OCI-LY7 (cell line): Measurements from ENCODE around the gene FBLN5. TPM values are rescaled to one million over a fixed set of nuclear protein-coding genes. Genes with fewer than 3 reads are reported as not detected.

Experiments
- BruUV-seq: library from RNA; stranded (reverse); fragments of 400-500 nt; replicated peaks from 2 replicates; lab custom pipeline; 2021; lab: Mats Ljungman, UMichigan
- CTCF ChIA-PET: fragments of 300-600 bp; sonication (Branson Sonifier 250); formaldehyde crosslinking; loops from one replicate; lab custom pipeline; 2022; ENCODE audit warnings: antibody characterized with exemption; ENCODE audit not compliant: unreplicated experiment; lab: Charles Lee
- POLR2A ChIA-PET: fragments of 300-600 bp; sonication (Branson Sonifier 250); formaldehyde crosslinking; loops from one replicate; lab custom pipeline; 2022; ENCODE audit warnings: antibody characterized with exemption; lab: Charles Lee
- DNase-seq: peaks from one replicate; pipeline ENCODE4 v3.0.0-alpha.2; 2015; ENCODE audit warnings: low spot score
- H2AFZ ChIP-seq: fragments of 200-600 bp; sonication (generic), shearing (Covaris generic); 2 replicates; pipeline ENCODE4 v1.6.1; 2014; ENCODE audit warnings: mild to moderate bottlenecking, antibody characterized with exemption, low read length, moderate library complexity
- H3K27ac ChIP-seq: fragments of 200-600 bp; sonication (generic); 2 replicates; pipeline ENCODE4 v1.5.1; 2014; ENCODE audit warnings: mixed run types, low read depth, mild to moderate bottlenecking, moderate library complexity, low read length, inconsistent platforms; ENCODE audit not compliant: poor library complexity, severe bottlenecking
- H3K36me3 ChIP-seq: fragments of 200-600 bp; sonication (generic); 2 replicates; pipeline ENCODE4 v1.6.1; 2014; ENCODE audit warnings: mild to moderate bottlenecking, antibody characterized with exemption, low read length, moderate library complexity, mixed read lengths; ENCODE audit not compliant: insufficient read depth
- H3K4me1 ChIP-seq: fragments of 200-600 bp; sonication (generic); 2 replicates; pipeline ENCODE4 v1.5.1; 2014; ENCODE audit warnings: mild to moderate bottlenecking, low read length; ENCODE audit not compliant: insufficient read depth, poor library complexity, severe bottlenecking
- H3K4me2 ChIP-seq: fragments of 200-600 bp; sonication (generic); 2 replicates; pipeline ENCODE4 v1.6.1; 2014; ENCODE audit warnings: mild to moderate bottlenecking, low read length
- H3K4me3 ChIP-seq: fragments of 200-600 bp; sonication (generic); 2 replicates; pipeline ENCODE4 v1.5.1; 2014; ENCODE audit warnings: mild to moderate bottlenecking, low read depth, low read length; ENCODE audit not compliant: poor library complexity, severe bottlenecking
- H3K79me2 ChIP-seq: fragments of 200-600 bp; sonication (generic); 2 replicates; pipeline ENCODE4 v1.6.1; 2016; ENCODE audit warnings: low read depth, mild to moderate bottlenecking, low read length, moderate library complexity, mixed read lengths; ENCODE audit not compliant: insufficient read depth
- H3K9me2 ChIP-seq: fragments of 200-600 bp; sonication (generic); 2 replicates; pipeline ENCODE4 v1.6.1; 2016; ENCODE audit warnings: mild to moderate bottlenecking, low read length, mixed read lengths; ENCODE audit not compliant: insufficient read depth
- H3K9me3 ChIP-seq: fragments of 200-600 bp; sonication (generic); 2 replicates; pipeline ENCODE4 v1.6.1; 2014; ENCODE audit warnings: mild to moderate bottlenecking, mixed run types, low read length, mixed read lengths
- H4K20me1 ChIP-seq: fragments of 200-600 bp; sonication (generic); 2 replicates; pipeline ENCODE4 v1.6.1; 2014; ENCODE audit warnings: mild to moderate bottlenecking, antibody characterized with exemption, low read length, moderate library complexity, mixed read lengths; ENCODE audit not compliant: insufficient read depth
- EZH2phosphoT487 ChIP-seq: fragments of 200-600 bp; sonication (generic); IDR thresholded peaks from 2 replicates; pipeline ENCODE4 v1.6.1; 2018; ENCODE audit warnings: low read depth, borderline replicate concordance, mild to moderate bottlenecking, mixed run types, antibody characterized with exemption, low read length, moderate library complexity, mixed read lengths
- intact Hi-C: fragments of 100-400 bp; cut with micrococcal nuclease; formaldehyde crosslinking; loops from one replicate; pipeline ENCODE4 v1.10.0; 2022; ENCODE audit not compliant: unreplicated experiment
- total RNA-seq, 2 experiments: library from RNA; depleted of rRNA in 1 of 2; stranded (reverse); fragments of >200 nt in 1 of 2; shearing (Covaris generic) in 1 of 2; gene quantifications; 2 replicates each; pipeline ENCODE4 v1.2.3, GENCODE V29; 2014 to 2022
- TF ChIP-seq, protein P1 (sequence below): fragments of 200-600 bp; sonication (generic); conservative IDR thresholded peaks from 2 replicates; pipeline ENCODE4 v1.5.1; 2014; ENCODE audit warnings: mild to moderate bottlenecking, antibody characterized with exemption, low read length, moderate library complexity, mixed read lengths

The FBLN5 gene
- total RNA-seq, 2 experiments from 2014 or later: 0.91 to 2.3 TPM

DNA sequence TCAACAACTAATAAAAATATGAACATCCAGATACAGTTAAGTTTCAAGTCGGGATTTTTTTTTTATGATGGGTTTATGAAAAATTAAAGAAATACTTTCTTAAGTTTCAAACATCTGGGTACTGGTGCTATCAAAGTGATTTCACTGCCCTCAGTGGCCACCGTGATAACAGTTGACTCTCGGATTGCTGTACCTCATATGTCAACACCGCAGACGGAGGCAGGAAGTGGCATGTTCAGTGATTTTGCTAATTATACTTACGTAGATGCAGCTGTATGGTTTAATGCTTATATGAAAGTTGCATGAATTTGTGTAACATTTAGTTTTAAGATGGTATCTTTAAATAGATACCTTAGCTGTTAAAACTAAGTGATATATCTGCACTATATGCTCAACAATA, 20.8 kb upstream of the FBLN5 start:
- no peaks in the 10 kb centered on the region for H3K4me1 ChIP-seq
- ChIA-PET CTCF (no interaction called here), POLR2A (no interaction called here)
- DNase-seq: no peak
- H3K79me2 ChIP-seq: no peaks in the 10 kb centered on the region
- H3K36me3 ChIP-seq: peaks cover 59% of the 10 kb centered on the region
- BruUV-seq: no TSS peak
- 0 out of 2 replicates have a peak, but pooled peaks cover 3% of the 10 kb centered on the region for H3K9me2 ChIP-seq
- intact Hi-C loops: no loop called here
- H4K20me1 ChIP-seq: no peaks in the 10 kb centered on the region
- H3K4me3 ChIP-seq: no peak overlapping the region
- no peaks in the 10 kb centered on the region for H3K9me3 ChIP-seq
- no peak overlapping the region for H3K27ac ChIP-seq
- H2AFZ ChIP-seq: no peak overlapping the region
- no peak overlapping the region for H3K4me2 ChIP-seq
- TF ChIP-seq EZH2phosphoT487: no peak
- TF ChIP-seq, protein P1, sequence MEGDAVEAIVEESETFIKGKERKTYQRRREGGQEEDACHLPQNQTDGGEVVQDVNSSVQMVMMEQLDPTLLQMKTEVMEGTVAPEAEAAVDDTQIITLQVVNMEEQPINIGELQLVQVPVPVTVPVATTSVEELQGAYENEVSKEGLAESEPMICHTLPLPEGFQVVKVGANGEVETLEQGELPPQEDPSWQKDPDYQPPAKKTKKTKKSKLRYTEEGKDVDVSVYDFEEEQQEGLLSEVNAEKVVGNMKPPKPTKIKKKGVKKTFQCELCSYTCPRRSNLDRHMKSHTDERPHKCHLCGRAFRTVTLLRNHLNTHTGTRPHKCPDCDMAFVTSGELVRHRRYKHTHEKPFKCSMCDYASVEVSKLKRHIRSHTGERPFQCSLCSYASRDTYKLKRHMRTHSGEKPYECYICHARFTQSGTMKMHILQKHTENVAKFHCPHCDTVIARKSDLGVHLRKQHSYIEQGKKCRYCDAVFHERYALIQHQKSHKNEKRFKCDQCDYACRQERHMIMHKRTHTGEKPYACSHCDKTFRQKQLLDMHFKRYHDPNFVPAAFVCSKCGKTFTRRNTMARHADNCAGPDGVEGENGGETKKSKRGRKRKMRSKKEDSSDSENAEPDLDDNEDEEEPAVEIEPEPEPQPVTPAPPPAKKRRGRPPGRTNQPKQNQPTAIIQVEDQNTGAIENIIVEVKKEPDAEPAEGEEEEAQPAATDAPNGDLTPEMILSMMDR: no peak

DNA sequence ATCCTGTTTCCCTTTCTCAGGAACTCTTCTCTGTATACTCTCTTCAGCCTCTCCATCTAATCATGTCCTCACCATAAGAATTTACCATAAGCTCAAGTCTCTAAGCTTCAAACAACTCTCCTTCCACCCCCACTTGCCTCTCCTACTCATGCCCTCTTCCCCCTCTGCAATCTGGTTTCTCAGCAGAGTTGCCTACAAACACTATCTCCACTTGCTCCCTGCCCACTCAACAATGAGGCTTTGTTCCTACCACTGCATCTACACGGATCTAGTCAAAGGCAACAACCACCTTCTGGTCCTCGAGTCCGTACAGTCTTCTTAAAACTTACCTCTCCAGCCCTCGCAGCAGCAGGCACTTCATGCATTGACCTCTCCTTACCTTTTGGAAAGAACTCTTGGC, 17.2 kb upstream of the FBLN5 start:
- DNase-seq: no peak
- POLR2A ChIA-PET: interaction anchor here (1.2 kb wide), 1 partner anchor 11 kb away, joined by 6 read pairs; no protein-coding TSS in a partner anchor
- no TSS peak for BruUV-seq
- 0 out of 2 replicates have a peak, but pooled peaks cover 3% of the 10 kb centered on the region for H3K9me2 ChIP-seq
- no peak overlapping the region for H3K4me2 ChIP-seq
- H4K20me1 ChIP-seq: no peaks in the 10 kb centered on the region
- no peak overlapping the region for H2AFZ ChIP-seq
- intact Hi-C loops: no loop called here
- no peak overlapping the region for H3K4me3 ChIP-seq
- no peaks in the 10 kb centered on the region for H3K9me3 ChIP-seq
- CTCF ChIA-PET: no interaction called here
- no peaks in the 10 kb centered on the region for H3K79me2 ChIP-seq
- H3K4me1 ChIP-seq: no peaks in the 10 kb centered on the region
- peaks cover 29% of the 10 kb centered on the region for H3K36me3 ChIP-seq
- H3K27ac ChIP-seq: no peak overlapping the region
- TF ChIP-seq, protein P1: no peak
- no peak for TF ChIP-seq EZH2phosphoT487

DNA sequence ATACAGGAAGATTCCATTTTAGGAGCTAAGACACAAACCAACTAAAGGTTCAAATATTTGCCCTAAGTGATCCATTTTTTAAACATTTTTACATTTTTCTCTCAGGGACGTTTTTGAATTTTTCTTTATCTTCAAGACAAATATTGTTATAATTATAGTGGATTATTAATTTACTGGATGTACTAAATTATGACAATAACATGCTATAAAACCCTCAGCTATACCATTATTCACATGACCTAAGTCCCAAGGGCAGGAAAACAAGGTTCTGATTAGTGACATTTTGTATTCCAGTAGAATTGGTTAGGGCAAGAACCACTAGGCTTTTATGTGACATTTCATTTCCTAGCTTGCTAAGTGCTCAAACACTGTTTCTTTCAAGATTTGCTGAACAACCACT, 16.5 kb upstream of the FBLN5 start:
- H3K27ac ChIP-seq: no peak overlapping the region
- CTCF ChIA-PET: no interaction called here
- no peak overlapping the region for H2AFZ ChIP-seq
- H3K4me2 ChIP-seq: no peak overlapping the region
- DNase-seq: no peak
- H3K4me3 ChIP-seq: no peak overlapping the region
- no peaks in the 10 kb centered on the region for H3K79me2 ChIP-seq
- no peak for TF ChIP-seq EZH2phosphoT487
- TF ChIP-seq, protein P1: no peak
- peaks cover 22% of the 10 kb centered on the region for H3K36me3 ChIP-seq
- no peaks in the 10 kb centered on the region for H3K4me1 ChIP-seq
- no TSS peak for BruUV-seq
- 0 out of 2 replicates have a peak, but pooled peaks cover 3% of the 10 kb centered on the region for H3K9me2 ChIP-seq
- POLR2A ChIA-PET: interaction anchor here (0.6 to 1.2 kb wide), 3 partner anchors 9 to 781 kb away, joined by 3 to 5 read pairs (median 3); no protein-coding TSS in a partner anchor
- H3K9me3 ChIP-seq: no peaks in the 10 kb centered on the region
- H4K20me1 ChIP-seq: no peaks in the 10 kb centered on the region
- intact Hi-C loops: no loop called here
